ENCODE measurements around the gene CDCA5. TPM values are rescaled to one million over a fixed set of nuclear protein-coding genes. Genes with fewer than 3 reads are reported as not detected.

CDCA5 gene
- total RNA-seq, 1 donor from 2014 or later = 2.6 TPM

GRCh38 chr11:65036931-65037330 is 46.9 kb downstream of the CDCA5 start:
- H3K36me3 Mint-ChIP-seq (ENCODE audit: low read depth) = peaks cover 25% of the 10 kb centered on the region
- CTCF ChIA-PET = no interaction called here

GRCh38 chr11:65035579-65035978 is 48.3 kb downstream of the CDCA5 start:
- Mint-ChIP-seq H3K4me3 (no peak overlapping the region), H3K4me1 (peaks cover 2% of the 10 kb centered on the region), H3K27me3 (no peaks in the 10 kb centered on the region), H3K27ac (no peak overlapping the region), H3K36me3 (ENCODE audit: low read depth) (peaks cover 22% of the 10 kb centered on the region), H3K9me3 (no peaks in the 10 kb centered on the region)
- ATAC-seq (ENCODE audit: low read depth) = no peak
- TF ChIP-seq, protein P1, sequence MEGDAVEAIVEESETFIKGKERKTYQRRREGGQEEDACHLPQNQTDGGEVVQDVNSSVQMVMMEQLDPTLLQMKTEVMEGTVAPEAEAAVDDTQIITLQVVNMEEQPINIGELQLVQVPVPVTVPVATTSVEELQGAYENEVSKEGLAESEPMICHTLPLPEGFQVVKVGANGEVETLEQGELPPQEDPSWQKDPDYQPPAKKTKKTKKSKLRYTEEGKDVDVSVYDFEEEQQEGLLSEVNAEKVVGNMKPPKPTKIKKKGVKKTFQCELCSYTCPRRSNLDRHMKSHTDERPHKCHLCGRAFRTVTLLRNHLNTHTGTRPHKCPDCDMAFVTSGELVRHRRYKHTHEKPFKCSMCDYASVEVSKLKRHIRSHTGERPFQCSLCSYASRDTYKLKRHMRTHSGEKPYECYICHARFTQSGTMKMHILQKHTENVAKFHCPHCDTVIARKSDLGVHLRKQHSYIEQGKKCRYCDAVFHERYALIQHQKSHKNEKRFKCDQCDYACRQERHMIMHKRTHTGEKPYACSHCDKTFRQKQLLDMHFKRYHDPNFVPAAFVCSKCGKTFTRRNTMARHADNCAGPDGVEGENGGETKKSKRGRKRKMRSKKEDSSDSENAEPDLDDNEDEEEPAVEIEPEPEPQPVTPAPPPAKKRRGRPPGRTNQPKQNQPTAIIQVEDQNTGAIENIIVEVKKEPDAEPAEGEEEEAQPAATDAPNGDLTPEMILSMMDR (IDR thresholded peaks at IDR 0.05) = no peak
- intact Hi-C loops (cut with micrococcal nuclease) = no loop called here
- no peak for DNase-seq
- ChIA-PET POLR2A (no interaction called here), CTCF (no interaction called here)

More at GRCh38 chr11:65036931-65037330, 46.9 kb downstream of the CDCA5 start:
- Mint-ChIP-seq H3K27ac (no peak overlapping the region), H3K27me3 (no peaks in the 10 kb centered on the region), H3K4me1 (peaks cover 7% of the 10 kb centered on the region), H3K4me3 (no peak overlapping the region), H3K9me3 (no peaks in the 10 kb centered on the region)
- DNase-seq (no peak), ATAC-seq (ENCODE audit: low read depth) (no peak)
- POLR2A ChIA-PET = no interaction called here
- intact Hi-C loops (cut with micrococcal nuclease) = no loop called here
- TF ChIP-seq, protein P1 (IDR thresholded peaks at IDR 0.05) = no peak

GRCh38 chr11:65034423-65034822 is 49.4 kb downstream of the CDCA5 start:
- no peak for ATAC-seq (ENCODE audit: low read depth)
- ChIA-PET POLR2A (no interaction called here), CTCF (no interaction called here)
- Mint-ChIP-seq H3K36me3 (ENCODE audit: low read depth) (peaks cover 22% of the 10 kb centered on the region), H3K4me3 (no peak overlapping the region), H3K4me1 (no peaks in the 10 kb centered on the region), H3K9me3 (no peaks in the 10 kb centered on the region), H3K27ac (no peak overlapping the region), H3K27me3 (no peaks in the 10 kb centered on the region)
- intact Hi-C loops (cut with micrococcal nuclease) = no loop called here
- no peak for DNase-seq
- TF ChIP-seq, protein P1 (IDR thresholded peaks at IDR 0.05) = no peak

DNA sequence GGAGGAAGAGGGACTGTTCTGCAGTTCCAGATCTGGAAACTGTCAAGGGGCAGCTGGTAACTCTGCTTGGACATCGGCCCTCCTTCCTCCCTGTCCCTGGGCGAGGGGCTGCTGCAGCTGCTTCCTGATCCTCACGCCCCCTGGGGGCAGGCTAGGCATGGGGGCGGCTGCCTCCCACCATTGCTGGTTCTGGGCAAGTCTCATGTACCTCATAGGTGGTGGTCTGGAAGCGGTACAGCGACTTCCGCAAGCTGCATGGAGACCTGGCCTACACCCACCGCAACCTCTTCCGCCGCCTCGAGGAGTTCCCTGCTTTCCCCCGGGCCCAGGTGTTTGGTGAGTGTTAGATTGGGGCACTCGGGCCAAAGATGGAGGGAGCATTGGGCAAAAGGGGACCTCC is 51.6 kb downstream of the CDCA5 start:
- peaks cover 16% of the 10 kb centered on the region for H3K4me1 Mint-ChIP-seq
- no peaks in the 10 kb centered on the region for H3K27me3 Mint-ChIP-seq
- H3K9me3 Mint-ChIP-seq = no peaks in the 10 kb centered on the region
- CTCF ChIA-PET = no interaction called here
- TF ChIP-seq, protein P1 (IDR thresholded peaks at IDR 0.05) = no peak
- peaks cover 16% of the 10 kb centered on the region for H3K36me3 Mint-ChIP-seq (ENCODE audit: low read depth)
- H3K27ac Mint-ChIP-seq = no peak overlapping the region
- DNase-seq (no peak), ATAC-seq (ENCODE audit: low read depth) (no peak)
- intact Hi-C loops (cut with micrococcal nuclease) = no loop called here
- POLR2A ChIA-PET = no interaction called here
- no peak overlapping the region for H3K4me3 Mint-ChIP-seq

Other genes with a start within 250 kb of the CDCA5 start
- 2.2 and 3.7 TPM in 2 replicates for gene CDC42BPG, start 239.4 kb downstream of the CDCA5 start, total RNA-seq
- gene EHD1, start 205.4 kb downstream of the CDCA5 start, total RNA-seq = 357 and 360 TPM in 2 replicates
- gene ATG2A, start 166.8 kb downstream of the CDCA5 start, total RNA-seq = 31.2 and 35.0 TPM in 2 replicates
- gene PPP2R5B, start 159.4 kb downstream of the CDCA5 start, total RNA-seq = 12.0 and 12.6 TPM in 2 replicates
- gene GPHA2, start 148.1 kb downstream of the CDCA5 start, total RNA-seq = 0.33 and 0.71 TPM in 2 replicates
- gene MAJIN, start 111.9 kb downstream of the CDCA5 start, total RNA-seq = 0.20 and 1.5 TPM in 2 replicates
- gene BATF2, start 87.1 kb downstream of the CDCA5 start, total RNA-seq = 0.07 and 0.24 TPM in 2 replicates
- 65.6 and 79.4 TPM in 2 replicates for gene ARL2, start 69.9 kb downstream of the CDCA5 start, total RNA-seq
- 17.3 and 19.3 TPM in 2 replicates for gene SNX15, start 56.6 kb downstream of the CDCA5 start, total RNA-seq
- 3.8 and 5.4 TPM in 2 replicates for gene SAC3D1, start 42.8 kb downstream of the CDCA5 start, total RNA-seq
- gene NAALADL1, start 25.5 kb downstream of the CDCA5 start, total RNA-seq = 11.3 and 13.4 TPM in 2 replicates
- gene ZFPL1, start 182 bp upstream of the CDCA5 start, total RNA-seq = 35.7 and 36.6 TPM in 2 replicates
- 224 and 243 TPM in 2 replicates for gene VPS51, start 12.2 kb upstream of the CDCA5 start, total RNA-seq
- gene TM7SF2, start 27.8 kb upstream of the CDCA5 start, total RNA-seq = 24.6 and 25.4 TPM in 2 replicates
- 11.3 and 13.4 TPM in 2 replicates for gene ZNHIT2, start 33.7 kb upstream of the CDCA5 start, total RNA-seq
- 1,416 and 1,501 TPM in 2 replicates for gene FAU, start 38.1 kb upstream of the CDCA5 start, total RNA-seq
- 60.0 and 62.4 TPM in 2 replicates for gene MRPL49, start 38.3 kb upstream of the CDCA5 start, total RNA-seq
- gene SYVN1, start 50.5 kb upstream of the CDCA5 start, total RNA-seq = 232 and 238 TPM in 2 replicates
- not detected in 2 replicates for gene SPDYC, start 86.2 kb upstream of the CDCA5 start, total RNA-seq
- 239 and 260 TPM in 2 replicates for gene CAPN1, start 97.9 kb upstream of the CDCA5 start, total RNA-seq
- gene POLA2, start 177.9 kb upstream of the CDCA5 start, total RNA-seq = 37.1 and 43.4 TPM in 2 replicates
- 0.18 and 0.83 TPM in 2 replicates for gene CDC42EP2, start 230.8 kb upstream of the CDCA5 start, total RNA-seq
- 88.3 and 89.6 TPM in 2 replicates for gene DPF2, start 249.8 kb upstream of the CDCA5 start, total RNA-seq